IMR-90 (cell line): Measurements from ENCODE around the gene DYRK3. TPM values are rescaled to one million over a fixed set of nuclear protein-coding genes. Genes with fewer than 3 reads are reported as not detected.

ENCODE experiments used
- ATAC-seq: fragments of 200-7000 bp; cut with Tn5 transposase; 2 replicates; pipeline ENCODE4 v1.9.1; 2020; ENCODE audit warnings: low read depth, mild to moderate bottlenecking, moderate library complexity
- BruUV-seq: library from RNA; stranded (reverse); fragments of 400-500 nt; replicated peaks from 2 replicates; lab custom pipeline; 2021; lab: Mats Ljungman, UMichigan
- CTCF ChIA-PET: fragments of 300-600 bp; formaldehyde crosslinking; extraction: SDS; loops from one replicate; lab custom pipeline; 2021; ENCODE audit warnings: antibody characterized with exemption; lab: Yijun Ruan, JAX
- POLR2A ChIA-PET: fragments of 300-600 bp; sonication (Branson Sonifier 250); formaldehyde crosslinking; loops from one replicate; lab custom pipeline; 2022; ENCODE audit warnings: antibody characterized with exemption; ENCODE audit not compliant: unreplicated experiment; lab: Charles Lee
- DNase-seq: peaks from one replicate; pipeline ENCODE4 v3.0.0; 2013
- H2AFZ ChIP-seq: replicated peaks from 2 replicates; pipeline ENCODE3; 2013; ENCODE audit warnings: low read length, mild to moderate bottlenecking; ENCODE audit not compliant: poor library complexity
- H2AK5ac ChIP-seq: 2 replicates; pipeline ENCODE4 v1.6.1; 2013; ENCODE audit warnings: low read depth, low read length, inconsistent platforms
- H2AK9ac ChIP-seq: replicated peaks from 2 replicates; pipeline ENCODE3; 2013; ENCODE audit warnings: mild to moderate bottlenecking, low read depth, low read length, moderate library complexity; ENCODE audit not compliant: poor library complexity
- H2BK120ac ChIP-seq: 2 replicates; pipeline ENCODE4 v1.6.1; 2013; ENCODE audit warnings: low read depth, low read length, inconsistent platforms
- H2BK15ac ChIP-seq: 3 replicates; pipeline ENCODE4 v1.6.1; 2013; ENCODE audit warnings: low read depth, low read length, inconsistent platforms
- H2BK20ac ChIP-seq: 2 replicates; pipeline ENCODE4 v1.6.1; 2013; ENCODE audit warnings: low read depth, mild to moderate bottlenecking, inconsistent platforms, low read length, moderate library complexity
- H2BK5ac ChIP-seq: 2 replicates; pipeline ENCODE4 v1.6.1; 2013; ENCODE audit warnings: mild to moderate bottlenecking, low read depth, low read length, inconsistent platforms; ENCODE audit not compliant: poor library complexity, severe bottlenecking
- H3K14ac ChIP-seq: replicated peaks from 2 replicates; pipeline ENCODE4 v1.6.1; 2013; ENCODE audit warnings: low read depth, low read length, inconsistent platforms
- H3K18ac ChIP-seq: 2 replicates; pipeline ENCODE4 v1.6.1; 2013; ENCODE audit warnings: low read depth, low read length, control low read depth
- H3K23ac ChIP-seq: 2 replicates; pipeline ENCODE4 v1.6.1; 2013; ENCODE audit warnings: low read depth, low read length, inconsistent platforms
- H3K27ac ChIP-seq: 2 replicates; pipeline ENCODE4 v1.5.1; 2013; ENCODE audit warnings: mild to moderate bottlenecking, control low read depth, low read length; ENCODE audit not compliant: insufficient read depth
- H3K27me3 ChIP-seq: 2 replicates; pipeline ENCODE4 v1.6.1; 2013; ENCODE audit warnings: low read length; ENCODE audit not compliant: control insufficient read depth, insufficient read depth
- H3K36me3 ChIP-seq: 2 replicates; pipeline ENCODE4 v1.6.1; 2013; ENCODE audit warnings: low read length, mixed read lengths; ENCODE audit not compliant: control insufficient read depth, insufficient read depth
- H3K4ac ChIP-seq: 2 replicates; pipeline ENCODE4 v1.6.1; 2013; ENCODE audit warnings: low read depth, low read length, inconsistent platforms
- H3K4me1 ChIP-seq: 2 replicates; pipeline ENCODE4 v1.6.1; 2013; ENCODE audit warnings: low read length, mixed read lengths; ENCODE audit not compliant: control insufficient read depth, insufficient read depth
- H3K4me2 ChIP-seq: 2 replicates; pipeline ENCODE4 v1.6.1; 2013; ENCODE audit warnings: low read depth, mild to moderate bottlenecking, control low read depth, low read length, moderate library complexity
- H3K4me3 ChIP-seq: 2 replicates; pipeline ENCODE4 v1.5.1; 2013; ENCODE audit warnings: low read depth, mild to moderate bottlenecking, control low read depth, low read length, moderate library complexity; ENCODE audit not compliant: insufficient read depth
- H3K56ac ChIP-seq: 2 replicates; pipeline ENCODE4 v1.6.1; 2013; ENCODE audit warnings: low read length, inconsistent platforms; ENCODE audit not compliant: insufficient read depth; ENCODE audit errors: extremely low read depth
- H3K79me1 ChIP-seq, 2 experiments: 2 replicates each; pipeline ENCODE4 v1.6.1; 2013; ENCODE audit warnings: low read length in 2 of 2, inconsistent platforms in 1 of 2, low read depth in 1 of 2
- H3K9ac ChIP-seq: 2 replicates; pipeline ENCODE4 v1.6.1; 2013; ENCODE audit warnings: low read depth, low read length, control low read depth
- H3K9me1 ChIP-seq: 2 replicates; pipeline ENCODE4 v1.6.1; 2013; ENCODE audit warnings: low read length, inconsistent platforms; ENCODE audit not compliant: insufficient read depth
- H3K9me3 ChIP-seq: 2 replicates; pipeline ENCODE4 v1.6.1; 2013; ENCODE audit warnings: low read length; ENCODE audit not compliant: control insufficient read depth, insufficient read depth
- H4K20me1 ChIP-seq: 2 replicates; pipeline ENCODE4 v1.6.1; 2013; ENCODE audit warnings: low read length, inconsistent platforms; ENCODE audit not compliant: insufficient read depth
- H4K5ac ChIP-seq: 2 replicates; pipeline ENCODE4 v1.6.1; 2013; ENCODE audit warnings: mild to moderate bottlenecking, low read depth, low read length, control low read depth
- H4K8ac ChIP-seq, 2 experiments: 2 replicates each; pipeline ENCODE4 v1.6.1; 2013; ENCODE audit warnings: low read depth in 2 of 2, low read length in 2 of 2, control low read depth in 1 of 2, inconsistent platforms in 1 of 2
- H4K91ac ChIP-seq: 2 replicates; pipeline ENCODE4 v1.6.1; 2013; ENCODE audit warnings: low read depth, low read length, inconsistent platforms; ENCODE audit not compliant: insufficient read depth
- MAFK ChIP-seq: IDR thresholded peaks from 2 replicates; pipeline ENCODE4 v1.6.1; 2012; ENCODE audit warnings: low read depth, low read length, improper control_type of control experiment
- RFX5 ChIP-seq: IDR thresholded peaks from 2 replicates; pipeline ENCODE4 v1.8.0; 2012; ENCODE audit warnings: low read depth, mild to moderate bottlenecking, low read length, moderate library complexity
- WGBS, 2 experiments: methylation state at CpG; one replicate each; pipeline versions ENCODE4 v1.1.5 to v1.1.7; 2013; ENCODE audit warnings: missing lambda C conversion rate in 2 of 2; ENCODE audit not compliant: insufficient read length in 1 of 2; ENCODE audit errors: extremely low coverage in 2 of 2; 5-methylcytosine and 5-hydroxymethylcytosine counted together
- dilution Hi-C: fragments of 300-500 bp; cut with HindIII; formaldehyde crosslinking; loops from one replicate; pipeline ENCODE4 v1.14.3; 2018; ENCODE audit warnings: low sequenced_read_pairs; ENCODE audit not compliant: unreplicated experiment
- in situ Hi-C: fragments of 300-500 bp; cut with MboI; formaldehyde crosslinking; loops from 3 replicates; pipeline ENCODE4 v1.14.3; 2019; ENCODE audit warnings: low sequenced_read_pairs, inconsistent platforms, mixed read lengths
- intact Hi-C: fragments of 100-400 bp; cut with micrococcal nuclease; formaldehyde crosslinking; loops from 2 replicates; pipeline ENCODE4 v1.10.0; 2022
- polyA plus RNA-seq, 3 experiments: library from polyadenylated mRNA; depleted of rRNA; stranded (reverse); fragments of >200 nt; gene quantifications; 2 replicates each; pipeline ENCODE4 v1.2.3, GENCODE V29; 2012; ENCODE audit warnings: low replicate concordance in 1 of 3
- total RNA-seq: library from RNA; depleted of rRNA; stranded (reverse); fragments of >200 nt; gene quantifications from 2 replicates; pipeline ENCODE4 v1.2.3, GENCODE V29; 2012
- TF ChIP-seq, protein P1 (sequence below): conservative IDR thresholded peaks from 2 replicates; pipeline ENCODE4 v1.5.1; 2012; ENCODE audit warnings: mild to moderate bottlenecking, low read depth, low read length, improper control_type of control experiment

Gene DYRK3
- total and polyA plus RNA-seq, 2 of the 4 experiments (the other 2 are of a cell fraction): 5.5 to 22.0 TPM

GRCh38 chr1:206672011-206672688 is 36.8 kb downstream of the DYRK3 start:
- H3K4me3 ChIP-seq: no peak overlapping the region
- dilution Hi-C loops: no loop called here
- H2BK15ac ChIP-seq: peak overlapping the region; percentile 70; the same call in 1 of the 3 replicates
- H3K36me3 ChIP-seq: no peaks in the 10 kb centered on the region
- H2BK20ac ChIP-seq: no peak overlapping the region
- no peak overlapping the region for H3K4me2 ChIP-seq
- H3K27ac ChIP-seq: no peak overlapping the region
- DNase-seq (no peak), ATAC-seq (no peak)
- H3K9me1 ChIP-seq: peaks cover 13% of the 10 kb centered on the region
- H3K9me3 ChIP-seq: no peaks in the 10 kb centered on the region
- no peak overlapping the region for H2BK5ac ChIP-seq
- 0 out of 2 replicates have a peak, but pooled peaks cover 3% of the 10 kb centered on the region for H4K20me1 ChIP-seq
- TF ChIP-seq, protein P1, sequence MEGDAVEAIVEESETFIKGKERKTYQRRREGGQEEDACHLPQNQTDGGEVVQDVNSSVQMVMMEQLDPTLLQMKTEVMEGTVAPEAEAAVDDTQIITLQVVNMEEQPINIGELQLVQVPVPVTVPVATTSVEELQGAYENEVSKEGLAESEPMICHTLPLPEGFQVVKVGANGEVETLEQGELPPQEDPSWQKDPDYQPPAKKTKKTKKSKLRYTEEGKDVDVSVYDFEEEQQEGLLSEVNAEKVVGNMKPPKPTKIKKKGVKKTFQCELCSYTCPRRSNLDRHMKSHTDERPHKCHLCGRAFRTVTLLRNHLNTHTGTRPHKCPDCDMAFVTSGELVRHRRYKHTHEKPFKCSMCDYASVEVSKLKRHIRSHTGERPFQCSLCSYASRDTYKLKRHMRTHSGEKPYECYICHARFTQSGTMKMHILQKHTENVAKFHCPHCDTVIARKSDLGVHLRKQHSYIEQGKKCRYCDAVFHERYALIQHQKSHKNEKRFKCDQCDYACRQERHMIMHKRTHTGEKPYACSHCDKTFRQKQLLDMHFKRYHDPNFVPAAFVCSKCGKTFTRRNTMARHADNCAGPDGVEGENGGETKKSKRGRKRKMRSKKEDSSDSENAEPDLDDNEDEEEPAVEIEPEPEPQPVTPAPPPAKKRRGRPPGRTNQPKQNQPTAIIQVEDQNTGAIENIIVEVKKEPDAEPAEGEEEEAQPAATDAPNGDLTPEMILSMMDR: no peak
- TF ChIP-seq MAFK (no peak), RFX5 (no peak)
- ChIA-PET CTCF (interaction anchor here (3.3 kb wide), 1 partner anchor 8 kb away, joined by 14 read pairs; no protein-coding TSS in a partner anchor), POLR2A (interaction anchor here (0.6 kb wide), 1 partner anchor 29 kb away, joined by 10 read pairs; no protein-coding TSS in a partner anchor)
- no peak overlapping the region for H2BK120ac ChIP-seq
- WGBS, 2 experiments: 70% methylated on average over 2 of the region's 8 CpGs; no CpG with 5 or more reads in 1 of the 2 experiments
- no peak overlapping the region; the same call in 1 of the 2 replicates for H3K4ac ChIP-seq
- peaks cover 19% of the 10 kb centered on the region for H3K4me1 ChIP-seq
- no peak overlapping the region for H2AFZ ChIP-seq
- no peak overlapping the region for H4K8ac ChIP-seq
- intact Hi-C loops: no loop called here
- no peak overlapping the region for H2AK5ac ChIP-seq
- peak overlapping the region; percentile 25 for H2AK9ac ChIP-seq
- 0 out of 2 replicates have a peak, but pooled peaks cover 2% of the 10 kb centered on the region for H3K27me3 ChIP-seq
- H3K9ac ChIP-seq: no peak overlapping the region
- no TSS peak for BruUV-seq
- in situ Hi-C loops: no loop called here
- peaks cover 0 to 7% of the 10 kb centered on the region in 2 experiments; a peak in 1 of 4 replicates for H3K79me1 ChIP-seq
- no peak overlapping the region for H4K91ac ChIP-seq
- H3K23ac ChIP-seq: peak overlapping the region; percentile 20; the same call in 1 of the 2 replicates
- H3K14ac ChIP-seq: peak overlapping the region; percentile 49; the same call in 1 of the 2 replicates
- no peak overlapping the region for H3K56ac ChIP-seq
- H4K5ac ChIP-seq: no peak overlapping the region
- peak overlapping the region; percentile 14; the same call in 1 of the 2 replicates for H3K18ac ChIP-seq
